ENCODE measurements around the gene CDX1.

Gene CDX1

GRCh38 chr5:150142185-150142958 lies 24.2 kb upstream of the CDX1 start:
- Histone ChIP-seq H3K4me3 (ENCODE audit: low read depth, low read length) (no peak overlapping the region), H3K27ac (no peak overlapping the region), H3K9me3 (ENCODE audit: severe bottlenecking) (no peaks in the 10 kb centered on the region), H3K36me3 (no peaks in the 10 kb centered on the region), H3K27me3 (ENCODE audit: insufficient read depth, low read depth, severe bottlenecking) (no peaks in the 10 kb centered on the region)
- DNase-seq, result no peak
- TF ChIP-seq CTCF (IDR thresholded peaks at IDR 0.05; ENCODE audit: low read depth, low read length), result no peak

GRCh38 chr5:150142959-150143349 lies 23.6 kb upstream of the CDX1 start:
- Histone ChIP-seq H3K27ac (no peak overlapping the region), H3K36me3 (no peaks in the 10 kb centered on the region), H3K27me3 (ENCODE audit: insufficient read depth, low read depth, severe bottlenecking) (no peaks in the 10 kb centered on the region), H3K4me3 (ENCODE audit: low read depth, low read length) (no peak overlapping the region), H3K9me3 (ENCODE audit: severe bottlenecking) (no peaks in the 10 kb centered on the region)
- TF ChIP-seq CTCF (IDR thresholded peaks at IDR 0.05; ENCODE audit: low read depth, low read length), result no peak
- DNase-seq, result no peak

- no peak for TF ChIP-seq CTCF (IDR thresholded peaks at IDR 0.05; ENCODE audit: low read depth, low read length)
- H3K36me3 ChIP-seq, result no peaks in the 10 kb centered on the region
- H3K27ac ChIP-seq, result no peak overlapping the region
- H3K9me3 ChIP-seq (ENCODE audit: severe bottlenecking), result no peaks in the 10 kb centered on the region
- H3K27me3 ChIP-seq (ENCODE audit: insufficient read depth, low read depth, severe bottlenecking), result no peaks in the 10 kb centered on the region
- H3K4me3 ChIP-seq (ENCODE audit: low read depth, low read length), result no peak overlapping the region
- no peak for DNase-seq
These were observed 23.0 kb upstream of the CDX1 start for GRCh38 chr5:150143350-150144245.

- H3K4me3 ChIP-seq (ENCODE audit: low read depth, low read length), result no peak overlapping the region
- TF ChIP-seq CTCF (IDR thresholded peaks at IDR 0.05; ENCODE audit: low read depth, low read length), result no peak
- no peaks in the 10 kb centered on the region for H3K36me3 ChIP-seq
- H3K27me3 ChIP-seq (ENCODE audit: insufficient read depth, low read depth, severe bottlenecking), result no peaks in the 10 kb centered on the region
- H3K27ac ChIP-seq, result no peak overlapping the region
- no peak for DNase-seq
- no peaks in the 10 kb centered on the region for H3K9me3 ChIP-seq (ENCODE audit: severe bottlenecking)
These were observed 22.3 kb upstream of the CDX1 start for GRCh38 chr5:150144246-150144801.

GRCh38 chr5:150144879-150145278 lies 21.7 kb upstream of the CDX1 start:
- no peak for DNase-seq
- TF ChIP-seq CTCF (IDR thresholded peaks at IDR 0.05; ENCODE audit: low read depth, low read length), result no peak
- no peaks in the 10 kb centered on the region for H3K27me3 ChIP-seq (ENCODE audit: insufficient read depth, low read depth, severe bottlenecking)
- H3K36me3 ChIP-seq, result no peaks in the 10 kb centered on the region
- no peak overlapping the region for H3K4me3 ChIP-seq (ENCODE audit: low read depth, low read length)
- H3K9me3 ChIP-seq (ENCODE audit: severe bottlenecking), result no peaks in the 10 kb centered on the region
- H3K27ac ChIP-seq, result no peak overlapping the region

Measured in WERI-Rb-1 (cell line).